C1 segment of cervical spinal cord (tissue), 14 donors: ENCODE data around the gene LILRB3.
"Not testable (repeated sequence)": the region's sequence is repeated elsewhere in the genome, so short reads cannot be mapped to it uniquely, and the experiment has no call there.

ENCODE experiments used
- DNase-seq, 14 donors: peaks; one replicate each; lab custom pipeline; 2025; lab: John Stamatoyannopoulos, UW

Gene LILRB3

GRCh38 chr19:54211235-54211634, 11.6 kb downstream of the LILRB3 start:
- no peak for DNase-seq

DNA sequence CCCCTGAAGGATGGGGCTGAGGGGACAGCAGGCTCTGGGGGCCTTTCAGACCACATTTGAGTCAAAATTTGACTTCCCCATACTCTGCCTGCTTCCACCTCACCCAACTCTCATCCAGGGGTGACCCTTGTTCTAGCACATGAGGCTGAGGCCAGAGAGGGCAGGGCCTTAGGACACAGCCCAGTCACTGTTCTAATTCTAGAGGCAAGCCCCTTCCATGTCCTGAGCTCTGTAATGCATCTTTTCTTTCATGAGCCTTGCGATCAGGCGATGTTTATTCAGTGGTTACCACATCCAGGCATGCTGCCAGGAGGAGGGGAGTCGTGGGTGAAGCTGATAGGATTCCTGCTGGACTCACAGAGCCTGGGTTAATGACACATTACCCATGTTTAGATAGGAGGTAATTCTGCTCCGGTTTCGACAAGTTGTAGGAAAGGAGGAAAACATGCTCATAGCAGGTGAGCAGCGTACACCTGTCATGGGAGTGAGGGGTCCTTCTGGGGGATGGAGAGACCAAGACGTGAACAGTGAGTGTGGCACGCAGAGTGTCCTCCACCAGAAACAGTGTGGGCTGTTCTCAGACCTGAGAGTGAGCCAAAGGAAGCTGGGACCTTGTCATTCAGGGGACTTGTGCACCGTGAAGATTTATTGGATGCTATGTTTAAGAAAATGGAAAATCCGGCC, 12.9 kb downstream of the LILRB3 start:
- DNase-seq = peak in 11 of 14 donors; percentile 21 to 86 (median 61)

- DNase-seq = peak in 9 of 14 donors; percentile 21 to 86 (median 61)
Observed at GRCh38 chr19:54209058-54209810, 13.6 kb downstream of the LILRB3 start.

GRCh38 chr19:54208784-54209057, 14.1 kb downstream of the LILRB3 start:
- no peak for DNase-seq

- DNase-seq = peak in 11 of 14 donors; percentile 14 to 78 (median 54)
Observed at GRCh38 chr19:54207983-54208783, 14.6 kb downstream of the LILRB3 start.

DNA sequence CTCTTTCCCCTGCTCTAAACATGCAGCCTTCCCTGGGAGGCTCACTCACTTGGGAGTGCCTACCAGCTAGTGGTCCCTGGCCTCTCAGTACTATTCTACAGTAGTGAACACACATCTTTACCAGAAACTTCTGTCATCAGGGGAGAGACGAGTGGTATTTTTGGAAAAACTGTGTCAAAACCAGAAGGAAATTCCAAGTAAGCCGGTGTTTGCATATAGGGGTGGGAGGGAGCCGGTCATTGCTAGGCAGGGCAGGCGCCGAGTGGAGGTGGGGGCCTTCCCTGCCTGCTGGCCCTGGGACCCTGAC, 15.2 kb downstream of the LILRB3 start:
- no peak for DNase-seq

- DNase-seq = not testable (repeated sequence)
Observed at GRCh38 chr19:54207193-54207592, 15.6 kb downstream of the LILRB3 start.

GRCh38 chr19:54206831-54207177, 16.0 kb downstream of the LILRB3 start:
- no peak for DNase-seq

DNA sequence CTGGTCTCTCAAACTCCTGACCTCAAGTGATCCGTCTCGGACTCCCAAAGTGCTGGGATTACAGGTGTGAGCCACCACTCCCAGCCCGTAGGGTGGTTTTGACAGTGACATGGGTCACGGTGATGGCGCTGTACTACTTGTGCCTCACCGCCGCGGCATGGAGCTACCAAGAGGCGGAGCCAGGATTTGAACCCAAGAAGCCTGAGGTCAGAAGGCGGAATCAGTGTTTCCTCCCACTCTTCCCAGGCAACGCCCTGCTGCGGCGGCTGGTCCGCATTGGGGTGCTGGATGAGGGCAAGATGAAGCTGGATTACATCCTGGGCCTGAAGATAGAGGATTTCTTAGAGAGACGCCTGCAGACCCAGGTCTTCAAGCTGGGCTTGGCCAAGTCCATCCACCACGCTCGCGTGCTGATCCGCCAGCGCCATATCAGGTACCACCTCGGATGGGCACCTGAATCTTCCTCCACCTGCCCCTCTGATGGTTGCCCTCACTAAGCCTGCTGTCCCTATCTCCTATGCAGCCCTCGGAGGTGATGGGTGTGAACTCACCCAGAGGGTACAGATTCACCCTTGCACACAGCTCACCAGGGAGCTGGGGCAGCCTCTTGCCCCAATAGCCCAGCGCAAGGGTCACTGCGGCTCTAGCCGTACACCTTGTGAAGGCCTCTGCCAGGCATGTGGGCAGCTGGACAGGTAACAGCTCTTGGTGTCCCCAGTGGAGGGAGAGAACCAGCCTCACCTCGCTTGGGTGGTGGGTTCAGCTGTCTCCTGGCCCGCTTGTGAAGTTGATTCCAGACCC, 16.6 kb downstream of the LILRB3 start:
- no peak for DNase-seq

- no peak for DNase-seq
Observed at GRCh38 chr19:54204767-54205468, 17.9 kb downstream of the LILRB3 start.

DNA sequence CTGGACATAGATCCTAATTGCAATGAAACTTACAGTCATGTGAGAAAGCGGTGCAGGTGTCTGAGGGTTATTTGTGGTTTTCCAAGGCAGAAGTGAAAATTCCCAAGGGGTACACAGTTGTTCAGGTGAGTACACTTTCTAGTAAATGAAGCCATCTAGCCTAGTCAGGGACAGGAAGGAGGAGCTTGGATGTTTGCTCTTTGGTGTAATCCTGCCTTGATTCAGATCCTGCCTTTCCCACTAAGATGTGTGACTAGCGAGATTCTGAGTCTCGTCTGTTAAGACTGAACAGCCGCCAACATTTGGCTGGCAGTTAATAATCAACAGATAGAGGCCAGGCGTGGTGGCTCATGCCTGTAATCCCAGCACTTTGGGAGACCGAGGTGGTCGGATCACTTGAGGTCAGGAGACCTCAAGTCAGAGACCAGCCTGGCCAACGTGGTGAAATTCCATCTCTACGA, 19.6 kb downstream of the LILRB3 start:
- no peak for DNase-seq

DNA sequence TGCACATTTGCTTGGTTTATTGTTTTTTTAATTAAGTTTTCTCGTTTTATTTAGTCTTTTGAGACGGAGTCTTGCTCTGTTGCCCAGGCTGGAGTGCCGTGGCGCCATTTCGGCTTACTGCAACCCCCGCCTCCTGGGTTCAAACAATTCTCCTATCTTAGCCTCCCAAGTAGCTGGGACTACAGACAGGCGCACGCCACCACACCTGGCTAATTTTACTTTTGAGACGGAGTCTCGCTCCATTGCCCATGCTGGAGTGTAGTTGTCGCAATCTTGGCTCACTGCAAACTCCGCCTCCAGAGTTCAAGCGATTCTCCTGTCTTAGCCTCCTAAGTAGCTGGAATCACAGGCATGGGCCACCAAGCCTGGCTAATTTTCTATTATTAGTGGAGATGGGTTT, 20.8 kb downstream of the LILRB3 start:
- DNase-seq = no peak

- no peak for DNase-seq
Observed at GRCh38 chr19:54201172-54201701, 21.6 kb downstream of the LILRB3 start.

DNA sequence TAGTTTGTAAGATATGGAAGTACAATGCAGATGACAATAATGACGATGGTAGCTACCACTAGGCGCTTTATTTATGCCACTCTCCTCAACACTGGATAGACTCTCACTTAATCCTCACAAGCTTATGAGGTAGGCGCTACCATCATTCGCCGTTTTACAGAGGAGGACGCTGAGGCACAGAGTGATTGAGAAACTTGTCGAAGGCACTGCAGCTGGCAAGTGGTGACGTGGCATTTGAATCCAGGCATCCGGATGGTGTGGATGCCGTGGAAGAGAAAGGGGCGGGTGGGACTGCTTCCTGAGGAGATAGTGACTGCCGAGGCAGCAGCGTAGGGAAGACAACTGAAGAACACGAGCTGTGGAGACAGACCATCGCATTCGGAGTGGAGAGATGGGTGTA, 23.4 kb downstream of the LILRB3 start:
- no peak for DNase-seq

DNA sequence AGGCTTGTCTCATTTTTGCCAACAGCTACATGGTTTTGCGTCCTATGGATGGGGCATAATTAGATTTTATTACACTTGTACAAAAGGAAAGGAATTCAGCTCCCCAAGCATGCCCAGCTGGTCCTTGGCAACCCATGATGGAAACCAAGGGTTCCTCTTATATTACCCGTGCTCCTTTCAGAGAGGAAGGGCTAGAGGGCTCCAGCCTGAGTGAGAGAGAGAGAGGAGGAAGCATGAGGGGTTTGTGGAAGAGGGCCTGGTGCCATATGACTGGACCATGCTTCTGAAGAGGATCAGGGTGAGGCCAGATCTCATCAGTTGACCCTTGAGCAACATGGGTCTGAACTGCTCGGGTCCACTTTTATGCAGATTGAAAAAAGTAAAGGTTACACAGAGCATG, 25.7 kb downstream of the LILRB3 start:
- no peak for DNase-seq

GRCh38 chr19:54196536-54196935, 26.3 kb downstream of the LILRB3 start:
- DNase-seq = no peak

DNA sequence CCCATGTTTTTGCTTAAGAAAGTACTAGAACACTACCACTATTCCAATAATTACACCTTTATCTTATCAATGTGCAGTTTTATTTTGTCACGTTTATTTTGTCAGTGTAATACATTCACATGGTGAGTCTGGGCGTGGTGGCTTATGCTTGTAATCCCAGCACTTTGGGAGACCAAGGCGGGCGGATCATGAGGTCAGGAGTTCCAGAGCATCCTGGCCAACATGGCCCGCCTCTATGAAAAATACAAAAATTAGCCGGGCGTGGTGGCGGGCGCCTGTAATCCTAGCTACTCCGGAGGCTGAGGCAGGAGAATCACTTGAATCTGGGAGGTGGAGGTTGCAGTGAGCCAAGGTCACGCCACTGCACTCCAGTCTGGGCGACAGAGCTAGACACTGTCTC, 28.3 kb downstream of the LILRB3 start:
- DNase-seq = not testable (repeated sequence)

GRCh38 chr19:54193011-54193410, 29.8 kb downstream of the LILRB3 start:
- no peak for DNase-seq

GRCh38 chr19:54191811-54192453, 30.9 kb downstream of the LILRB3 start:
- DNase-seq = no peak

- peak in 10 of 14 donors; percentile 19 to 97 (median 94) for DNase-seq
Observed at GRCh38 chr19:54191011-54191810, 31.6 kb downstream of the LILRB3 start, which contains the start of gene TSEN34. Gene TSEN34 (plus strand): TSS chr19:54191308. CDS start chr19:54191365, 57 bp downstream.
